Endothelial cell of umbilical vein (primary cell): ENCODE results near the gene TMEM255A. TPM values are rescaled to one million over a fixed set of nuclear protein-coding genes. Genes with fewer than 3 reads are reported as not detected.

Source experiments
- BruUV-seq: library from RNA; stranded (reverse); fragments of 400-500 nt; replicated peaks from 2 replicates; lab custom pipeline; 2021; lab: Mats Ljungman, UMichigan
- CTCF ChIA-PET: fragments of 300-600, 350-600 bp; sonication (Branson Sonifier 250); formaldehyde crosslinking; loops from one replicate; lab custom pipeline; 2021; ENCODE audit warnings: antibody characterized with exemption, inconsistent platforms; lab: Charles Lee
- POLR2A ChIA-PET: fragments of 300-600, 350-600 bp; sonication (Branson Sonifier 250); formaldehyde crosslinking; loops from one replicate; lab custom pipeline; 2021; ENCODE audit warnings: antibody characterized with exemption, inconsistent platforms; lab: Charles Lee
- DNase-seq: peaks from one replicate; pipeline ENCODE4 v3.0.0-alpha.2; 2011; ENCODE audit warnings: low read depth, low spot score
- FAIRE-seq: peaks from 2 replicates; lab custom pipeline; 2011; peaks lifted over from hg19 to GRCh38; lab: Jason Lieb, UNC
- H2AFZ ChIP-seq: 2 replicates; pipeline ENCODE4 v1.6.0; 2012; ENCODE audit warnings: low read depth, low read length, control low read depth, inconsistent platforms
- H3K27ac ChIP-seq: 2 replicates; pipeline ENCODE4 v1.5.1; 2011; ENCODE audit warnings: low read depth, mild to moderate bottlenecking, control low read depth, low read length, moderate library complexity; ENCODE audit not compliant: insufficient read depth
- H3K27me3 ChIP-seq, 2 experiments: 2 replicates each; pipeline versions ENCODE4 v1.6.0 to v1.6.1; 2011; ENCODE audit warnings: low read length in 2 of 2, mixed read lengths in 1 of 2; ENCODE audit not compliant: control insufficient read depth in 2 of 2, insufficient read depth in 2 of 2
- H3K36me3 ChIP-seq, 2 experiments: 2 replicates in 1 of 2; 3 replicates in 1 of 2; pipeline ENCODE4 v1.5.1; 2011; ENCODE audit warnings: low read length in 2 of 2, mild to moderate bottlenecking in 1 of 2, moderate library complexity in 1 of 2; ENCODE audit not compliant: control insufficient read depth in 2 of 2, insufficient read depth in 2 of 2; ENCODE audit errors: extremely low read depth in 1 of 2
- H3K4me1 ChIP-seq: 3 replicates; pipeline ENCODE4 v1.5.1; 2011; ENCODE audit warnings: mild to moderate bottlenecking, low read length; ENCODE audit not compliant: control insufficient read depth, insufficient read depth; ENCODE audit errors: extremely low read depth
- H3K4me2 ChIP-seq: 2 replicates; pipeline ENCODE4 v1.6.1; 2011; ENCODE audit warnings: low read length, control low read depth, mixed read lengths; ENCODE audit not compliant: insufficient read depth
- H3K4me3 ChIP-seq, 3 experiments: fragments of 200-600 bp in 1 of 3; sonication (generic), shearing (Covaris generic) in 1 of 3; replicated peaks in 1 of 3; 2 replicates each; pipeline ENCODE4 v1.5.1; 2011 to 2016; ENCODE audit warnings: control low read depth in 3 of 3, low read length in 3 of 3, mild to moderate bottlenecking in 2 of 3, inconsistent platforms in 1 of 3, low read depth in 1 of 3, moderate library complexity in 1 of 3; ENCODE audit not compliant: insufficient read depth in 1 of 3
- H3K79me2 ChIP-seq: 2 replicates; pipeline ENCODE4 v1.6.0; 2012; ENCODE audit warnings: low read length, inconsistent platforms; ENCODE audit not compliant: control insufficient read depth, insufficient read depth
- H3K9ac ChIP-seq: replicated peaks from 2 replicates; pipeline ENCODE3; 2011; ENCODE audit warnings: low read length, control low read depth; ENCODE audit not compliant: insufficient read depth; ENCODE audit errors: extremely low read depth
- H3K9me1 ChIP-seq: replicated peaks from 3 replicates; pipeline ENCODE4 v1.6.0; 2011; ENCODE audit warnings: mild to moderate bottlenecking, low read length; ENCODE audit not compliant: control insufficient read depth, insufficient read depth; ENCODE audit errors: extremely low read depth
- H3K9me3 ChIP-seq: replicated peaks from 2 replicates; pipeline ENCODE4 v1.5.1; 2012; ENCODE audit warnings: low read length, inconsistent platforms; ENCODE audit not compliant: control insufficient read depth, insufficient read depth
- H4K20me1 ChIP-seq: replicated peaks from 2 replicates; pipeline ENCODE3; 2011; ENCODE audit warnings: mild to moderate bottlenecking, low read length; ENCODE audit not compliant: control insufficient read depth, insufficient read depth; ENCODE audit errors: extremely low read depth
- CTCF ChIP-seq, 2 donors: IDR thresholded peaks; 1 replicate in 1 of 2; 2 replicates in 1 of 2; pipeline ENCODE4 v1.5.1; 2011; ENCODE audit warnings: low read length in 2 of 2, mild to moderate bottlenecking in 2 of 2, moderate library complexity in 2 of 2, control low read depth in 1 of 2, inconsistent platforms in 1 of 2, low read depth in 1 of 2; ENCODE audit not compliant: insufficient read depth in 1 of 2; ENCODE audit errors: extremely low read depth in 1 of 2
- EZH2 ChIP-seq: IDR thresholded peaks from 2 replicates; pipeline ENCODE4 v1.6.1; 2012; ENCODE audit warnings: borderline replicate concordance, low read depth, mild to moderate bottlenecking, moderate library complexity, low read length, inconsistent platforms; ENCODE audit not compliant: severe bottlenecking
- FOS ChIP-seq: IDR thresholded peaks from 2 replicates; pipeline ENCODE4 v1.6.1; 2011; ENCODE audit warnings: mild to moderate bottlenecking, low read length, moderate library complexity, borderline replicate concordance; ENCODE audit not compliant: insufficient read depth
- GATA2 ChIP-seq: IDR thresholded peaks from 2 replicates; pipeline ENCODE4 v1.7.0; 2011; ENCODE audit warnings: low read depth, mild to moderate bottlenecking, moderate library complexity, mixed read lengths, low read length; ENCODE audit not compliant: insufficient read length, insufficient read depth
- JUN ChIP-seq: IDR thresholded peaks from 2 replicates; pipeline ENCODE4 v1.6.1; 2011; ENCODE audit warnings: borderline replicate concordance, low read depth; ENCODE audit not compliant: insufficient read length, insufficient read depth
- POLR2A ChIP-seq: IDR thresholded peaks from 2 replicates; pipeline ENCODE4 v1.6.1; 2012; ENCODE audit warnings: low read depth, mild to moderate bottlenecking, control low read depth, low read length
- dilution Hi-C: fragments of 300-500 bp; cut with MboI; formaldehyde crosslinking; loops from one replicate; pipeline ENCODE4 v1.15.0; 2019; ENCODE audit warnings: low sequenced_read_pairs; ENCODE audit not compliant: extremely low pct_ligation_motif_present
- intact Hi-C: fragments of 100-400 bp; cut with micrococcal nuclease; formaldehyde crosslinking; loops from one replicate; pipeline ENCODE4 v1.10.0; 2022
- polyA plus RNA-seq, 4 experiments: library from polyadenylated mRNA; depleted of rRNA in 3 of 4; stranded (reverse) in 3 of 4; unstranded in 1 of 4; fragments of >200 nt; gene quantifications; 2 replicates each; pipeline versions ENCODE4 v1.2.1 to v1.2.3, GENCODE V29; 2011 to 2012; ENCODE audit warnings: missing spikeins in 1 of 4
- total RNA-seq: library from RNA; stranded (reverse); gene quantifications from 2 replicates; pipeline ENCODE4 v1.2.3, GENCODE V29; 2021

Gene TMEM255A
- total and polyA plus RNA-seq, 2 donors (not counting 3 experiments of a cell fraction or from before 2014, with no cell fraction given) = not detected

- no TSS peak for BruUV-seq
- H2AFZ ChIP-seq = no peak overlapping the region
- peaks cover 40 to 50% of the 10 kb centered on the region in 2 experiments for H3K27me3 ChIP-seq
- ChIA-PET POLR2A (no interaction called here), CTCF (no interaction called here)
- no peaks in the 10 kb centered on the region for H4K20me1 ChIP-seq
- H3K4me2 ChIP-seq = no peak overlapping the region
- peak; percentile 26 for FAIRE-seq
- no peak overlapping the region for H3K27ac ChIP-seq
- no peaks in the 10 kb centered on the region for H3K36me3 ChIP-seq
- H3K9ac ChIP-seq = no peak overlapping the region
- H3K9me1 ChIP-seq = no peaks in the 10 kb centered on the region
- TF ChIP-seq CTCF (IDR thresholded peaks at IDR 0.05; ENCODE audit: extremely low read depth in 1 of 2, insufficient read depth in 1 of 2, low read depth in 1 of 2, low read length in 2 of 2) (peak; percentile 5 to 53), GATA2 (no peak), POLR2A (no peak), FOS (no peak), JUN (no peak), EZH2 (peak; percentile 66)
- intact Hi-C loops = no loop called here
- H3K9me3 ChIP-seq = no peaks in the 10 kb centered on the region
- H3K4me3 ChIP-seq = no peak overlapping the region
- H3K4me1 ChIP-seq = no peaks in the 10 kb centered on the region
- dilution Hi-C loops = no loop called here
- peak; percentile 29 for DNase-seq
- no peaks in the 10 kb centered on the region for H3K79me2 ChIP-seq
Measured at GRCh38 chrX:120308959-120309872, 2.0 kb downstream of the TMEM255A start.
